HepG2 (cell line): ENCODE results near the gene PDE5A. TPM values are rescaled to one million over a fixed set of nuclear protein-coding genes. Genes with fewer than 3 reads are reported as not detected.
A peak's percentile ranks its signal among the peaks of the same experiment; 100 is the strongest.

Source experiments
- ATAC-seq: fragments of 200-7000 bp; cut with Tn5 transposase; 3 replicates; pipeline ENCODE4 v1.9.1; 2020; ENCODE audit warnings: mild to moderate bottlenecking, moderate library complexity
- BruUV-seq: library from RNA; stranded (reverse); fragments of 400-500 nt; replicated peaks from 2 replicates; lab custom pipeline; 2021; lab: Mats Ljungman, UMichigan
- CTCF ChIA-PET: fragments of 300-600 bp; formaldehyde crosslinking; extraction: SDS; loops from one replicate; lab custom pipeline; 2021; ENCODE audit warnings: low total read pairs, inconsistent platforms, low intra/inter-chr PET ratio; lab: Yijun Ruan, JAX
- POLR2A ChIA-PET: fragments of 350-600 bp; sonication (Branson Sonifier 250); formaldehyde crosslinking; loops from one replicate; lab custom pipeline; 2020; ENCODE audit warnings: antibody characterized with exemption, inconsistent platforms; lab: Yijun Ruan, JAX
- DNase-seq: peaks from one replicate; pipeline ENCODE4 v3.0.0-alpha.2; 2015; ENCODE audit warnings: low spot score
- FAIRE-seq: peaks from 3 replicates; lab custom pipeline; 2011; peaks lifted over from hg19 to GRCh38; lab: Jason Lieb, UNC
- H2AFZ ChIP-seq: one replicate; pipeline ENCODE4 v1.6.1; 2011; ENCODE audit warnings: low read length, inconsistent platforms
- H3K27ac ChIP-seq: fragments of 300-600 bp; 3 replicates; pipeline ENCODE4 v1.8.0; 2011; ENCODE audit warnings: mixed run types, mild to moderate bottlenecking, mixed read lengths, low read length, inconsistent platforms; ENCODE audit not compliant: insufficient read depth; ENCODE audit errors: extremely low read length
- H3K27me3 ChIP-seq, 2 experiments: fragments of 200-600 bp in 1 of 2; 2 replicates in 1 of 2; 3 replicates in 1 of 2; pipeline versions ENCODE4 v1.6.0 to v1.8.0; 2011; ENCODE audit warnings: low read length in 2 of 2, mild to moderate bottlenecking in 2 of 2, moderate library complexity in 2 of 2, inconsistent platforms in 1 of 2; ENCODE audit not compliant: insufficient read depth in 2 of 2, control insufficient read depth in 1 of 2
- H3K36me3 ChIP-seq, 2 experiments: fragments of 200-600 bp in 1 of 2; replicated peaks in 1 of 2; 2 replicates in 1 of 2; 3 replicates in 1 of 2; pipeline versions ENCODE4 v1.5.1 to v1.8.0; 2011; ENCODE audit warnings: low read length in 2 of 2, inconsistent platforms in 1 of 2; ENCODE audit not compliant: insufficient read depth in 2 of 2, control insufficient read depth in 1 of 2
- H3K4me1 ChIP-seq: 2 replicates; pipeline ENCODE4 v1.5.1; 2012; ENCODE audit warnings: low read length, inconsistent platforms; ENCODE audit not compliant: insufficient read depth
- H3K4me2 ChIP-seq: 2 replicates; pipeline ENCODE4 v1.6.0; 2011; ENCODE audit warnings: low read depth, low read length, inconsistent platforms
- H3K4me3 ChIP-seq, 3 experiments: fragments of 200-600 bp in 1 of 3; sonication (generic), shearing (Covaris generic) in 1 of 3; replicated peaks in 1 of 3; 2 replicates each; pipeline ENCODE4 v1.5.1; 2011 to 2016; ENCODE audit warnings: low read length in 3 of 3, inconsistent platforms in 2 of 3, low read depth in 2 of 3, mild to moderate bottlenecking in 2 of 3, control low read depth in 1 of 3, mixed read lengths in 1 of 3; ENCODE audit not compliant: insufficient read depth in 1 of 3
- H3K79me2 ChIP-seq: one replicate; pipeline ENCODE4 v1.6.1; 2011; ENCODE audit warnings: low read length, inconsistent platforms; ENCODE audit not compliant: insufficient read depth
- H3K9ac ChIP-seq: 2 replicates; pipeline ENCODE4 v1.6.0; 2011; ENCODE audit warnings: mild to moderate bottlenecking, low read depth, low read length, inconsistent platforms; ENCODE audit not compliant: insufficient read depth
- H3K9me3 ChIP-seq: 2 replicates; pipeline ENCODE4 v1.5.1; 2012; ENCODE audit warnings: mild to moderate bottlenecking, low read length
- H4K20me1 ChIP-seq: 2 replicates; pipeline ENCODE4 v1.6.0; 2011; ENCODE audit warnings: inconsistent platforms, mild to moderate bottlenecking, low read length, moderate library complexity; ENCODE audit not compliant: insufficient read depth
- SOX13 ChIP-seq, 3 experiments: fragments of 450-650 bp in 1 of 3; sonication (generic) in 1 of 3; formaldehyde crosslinking in 1 of 3; IDR thresholded peaks in 2 of 3; conservative IDR thresholded peaks in 1 of 3; 2 replicates each; pipeline versions ENCODE4 v1.5.0 to v1.6.1; 2016 to 2020; ENCODE audit warnings: antibody characterized with exemption in 1 of 3, mild to moderate bottlenecking in 1 of 3, missing compliant biosample characterization in 1 of 3, missing genetic modification reagents in 1 of 3, moderate library complexity in 1 of 3
- TRIM22 ChIP-seq: fragments of 450-650 bp; IDR thresholded peaks from 2 replicates; pipeline ENCODE4 v1.6.1; 2017
- ZNF292 ChIP-seq: sonication (generic); formaldehyde crosslinking; IDR thresholded peaks from 2 replicates; pipeline ENCODE4 v1.8.1; 2022; ENCODE audit warnings: mild to moderate bottlenecking, low read depth, missing genetic modification reagents, borderline replicate concordance
- ZNF609 ChIP-seq: sonication (generic); formaldehyde crosslinking; IDR thresholded peaks from 2 replicates; pipeline ENCODE4 v1.4.0; 2020; ENCODE audit warnings: mild to moderate bottlenecking, missing genetic modification reagents, borderline replicate concordance
- ZNF768 ChIP-seq: sonication (generic); formaldehyde crosslinking; IDR thresholded peaks from 2 replicates; pipeline ENCODE4 v1.4.0; 2020; ENCODE audit warnings: missing genetic modification reagents
- whole genome bisulfite sequencing: methylation state at CpG from one replicate; pipeline ENCODE4 v1.1.6; 2017; ENCODE audit warnings: low lambda C conversion rate; 5-methylcytosine and 5-hydroxymethylcytosine counted together
- in situ Hi-C: cut with HindIII; loops from 2 replicates; pipeline ENCODE4 v1.10.0; 2017; ENCODE audit warnings: low pct_unique_long_range_greater_than_20kb; ENCODE audit not compliant: extremely low pct_ligation_motif_present
- intact Hi-C: fragments of 100-400 bp; cut with micrococcal nuclease; formaldehyde crosslinking; loops from one replicate; pipeline ENCODE4 v1.10.0; 2022; ENCODE audit not compliant: unreplicated experiment
- polyA plus RNA-seq, 8 experiments: library from polyadenylated mRNA; depleted of rRNA in 3 of 8; stranded (reverse) in 7 of 8; unstranded in 1 of 8; fragments of >200 nt; fragmentation: Illumina TruSeq in 4 of 8; extraction: Trizol in 4 of 8; gene quantifications; 2 replicates each; pipeline versions ENCODE4 v1.2.1 to v1.2.3, GENCODE V29; 2011 to 2016; ENCODE audit warnings: low read depth in 4 of 8, missing spikeins in 1 of 8, mixed read lengths in 1 of 8; ENCODE audit not compliant: insufficient read depth in 1 of 8
- total RNA-seq, 5 experiments: library from RNA; depleted of rRNA; stranded (reverse); fragments of >200 nt; fragmentation: Illumina TruSeq; extraction: Trizol; gene quantifications; 2 replicates each; pipeline ENCODE4 v1.2.3, GENCODE V29; 2016; ENCODE audit warnings: low read depth in 1 of 5
- TF ChIP-seq, protein P1 (sequence below): sonication (generic); formaldehyde crosslinking; IDR thresholded peaks from 2 replicates; pipeline ENCODE4 v1.5.0; 2020; ENCODE audit warnings: missing genetic modification reagents
- TF ChIP-seq, protein P2 (sequence below): IDR thresholded peaks from 2 replicates; pipeline ENCODE4 v1.6.1; 2016; ENCODE audit warnings: control low read depth

PDE5A gene
- total and polyA plus RNA-seq, 2 of the 13 experiments (the other 11 are each of a cell fraction or from before 2014, with no cell fraction given): 0.22 to 0.44 TPM

- no peak for TF ChIP-seq ZNF609 (CRISPR knock-in tag)
- TF ChIP-seq, all 625 proteins: peak for 0
Measured at GRCh38 chr4:119529788-119530187, 98.8 kb downstream of the PDE5A start (continued).

DNA sequence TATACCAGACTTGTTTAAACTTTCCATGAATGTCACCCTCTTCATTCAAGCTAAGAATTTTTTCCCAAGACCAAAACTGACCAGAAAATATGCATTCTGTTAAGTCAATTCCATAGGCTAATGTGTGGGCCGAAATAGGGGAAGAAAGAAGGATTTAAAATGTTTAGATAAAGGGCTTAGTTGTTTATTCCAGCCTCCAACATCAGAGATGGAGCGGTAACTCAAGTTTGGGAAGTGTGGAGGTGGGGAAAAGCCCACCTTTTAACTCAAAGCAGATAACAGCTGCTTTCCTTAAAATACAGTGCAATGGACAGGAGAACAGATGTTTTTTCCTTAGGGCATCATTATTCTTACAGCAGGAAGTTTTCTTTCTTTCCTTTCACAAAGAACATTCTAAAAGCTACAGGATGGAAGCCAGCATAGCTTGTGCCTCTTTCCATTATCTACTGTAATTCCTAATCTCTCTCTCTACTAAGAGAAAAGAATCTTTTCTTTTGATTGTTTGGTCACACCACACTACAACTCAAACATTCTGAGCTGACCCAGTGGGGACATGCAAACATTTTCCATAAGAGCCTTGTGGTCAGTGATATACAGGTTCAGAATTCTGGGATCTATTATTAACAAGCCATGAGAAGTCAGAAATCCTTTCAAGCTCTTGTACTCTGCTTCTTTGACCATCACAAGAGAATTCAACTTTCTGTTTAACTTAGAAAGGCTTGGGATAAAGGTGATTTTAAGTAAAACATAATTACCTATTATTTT, 101.6 kb downstream of the PDE5A start:
- no peak overlapping the region for H3K27ac ChIP-seq
- no peak overlapping the region for H3K4me3 ChIP-seq
- intact Hi-C loops (no loop called here), in situ Hi-C loops (no loop called here)
- TF ChIP-seq, protein P1, sequence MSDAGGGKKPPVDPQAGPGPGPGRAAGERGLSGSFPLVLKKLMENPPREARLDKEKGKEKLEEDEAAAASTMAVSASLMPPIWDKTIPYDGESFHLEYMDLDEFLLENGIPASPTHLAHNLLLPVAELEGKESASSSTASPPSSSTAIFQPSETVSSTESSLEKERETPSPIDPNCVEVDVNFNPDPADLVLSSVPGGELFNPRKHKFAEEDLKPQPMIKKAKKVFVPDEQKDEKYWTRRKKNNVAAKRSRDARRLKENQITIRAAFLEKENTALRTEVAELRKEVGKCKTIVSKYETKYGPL (CRISPR knock-in tag): no peak
- no peak for TF ChIP-seq ZNF292
- TF ChIP-seq, protein P2, sequence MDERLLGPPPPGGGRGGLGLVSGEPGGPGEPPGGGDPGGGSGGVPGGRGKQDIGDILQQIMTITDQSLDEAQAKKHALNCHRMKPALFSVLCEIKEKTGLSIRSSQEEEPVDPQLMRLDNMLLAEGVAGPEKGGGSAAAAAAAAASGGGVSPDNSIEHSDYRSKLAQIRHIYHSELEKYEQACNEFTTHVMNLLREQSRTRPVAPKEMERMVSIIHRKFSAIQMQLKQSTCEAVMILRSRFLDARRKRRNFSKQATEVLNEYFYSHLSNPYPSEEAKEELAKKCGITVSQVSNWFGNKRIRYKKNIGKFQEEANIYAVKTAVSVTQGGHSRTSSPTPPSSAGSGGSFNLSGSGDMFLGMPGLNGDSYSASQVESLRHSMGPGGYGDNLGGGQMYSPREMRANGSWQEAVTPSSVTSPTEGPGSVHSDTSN (CRISPR knock-in tag): no peak
- TF ChIP-seq TRIM22: no peak
- TF ChIP-seq ZNF768: no peak
- no peak for TF ChIP-seq SOX13 (IDR thresholded peaks at IDR 0.05)
- TF ChIP-seq SOX13 (CRISPR knock-in tag; conservative IDR thresholded peaks at IDR 0.05 in 1 of 2, IDR thresholded peaks at IDR 0.05 in 1 of 2): peak in 1 of 2 experiments; percentile 26; a peak in 1 of 4 replicates
- H3K9ac ChIP-seq: no peak overlapping the region
- peak; percentile 44 for DNase-seq
- no peaks in the 10 kb centered on the region for H4K20me1 ChIP-seq
- no peak overlapping the region for H2AFZ ChIP-seq
- FAIRE-seq: no peak
- H3K27me3 ChIP-seq: no peaks in the 10 kb centered on the region
- peaks cover 37% of the 10 kb centered on the region for H3K4me1 ChIP-seq
- no peaks in the 10 kb centered on the region for H3K36me3 ChIP-seq
- no peaks in the 10 kb centered on the region for H3K79me2 ChIP-seq
- BruUV-seq: no TSS peak
- WGBS: 93% methylated on average over 2 of the region's 2 CpGs
- no peaks in the 10 kb centered on the region for H3K9me3 ChIP-seq
- H3K4me2 ChIP-seq: no peak overlapping the region
- ATAC-seq: peak; percentile 39; the same call in 2 of the 3 replicates
- CTCF ChIA-PET: no interaction called here
- POLR2A ChIA-PET: no interaction called here
